AG09319 (cell line): ENCODE measurements around the gene SERP2.

ENCODE experiments used
- DNase-seq: peaks from one replicate; pipeline ENCODE4 v3.0.0-alpha.2; 2010; ENCODE audit warnings: low read depth; ENCODE audit errors: extremely low read depth
- TF ChIP-seq, protein P1 (sequence below): IDR thresholded peaks from 2 replicates; pipeline ENCODE4 v1.5.1; 2011; ENCODE audit warnings: low read depth, mild to moderate bottlenecking, inconsistent platforms, low read length, moderate library complexity

Gene SERP2

DNA sequence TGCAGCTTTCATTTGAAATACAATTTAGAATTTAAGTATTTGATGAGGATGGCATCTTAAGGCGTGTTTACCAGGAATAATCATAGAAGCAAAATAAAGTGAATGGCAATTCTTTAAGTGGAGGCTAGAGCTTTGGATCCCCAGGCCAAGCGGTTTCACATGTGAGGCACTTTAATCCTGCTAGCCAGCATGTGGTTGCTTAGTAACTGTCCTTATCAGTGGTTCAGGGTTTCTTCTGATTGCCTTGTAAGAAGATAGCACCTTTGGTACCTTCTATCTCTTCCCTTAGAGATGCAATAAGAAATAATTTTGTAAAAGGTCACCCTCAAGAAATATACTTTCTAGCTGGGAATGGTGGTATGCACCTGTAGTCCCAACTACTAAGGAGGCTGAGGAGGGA, 38.9 kb upstream of the SERP2 start:
- TF ChIP-seq, protein P1, sequence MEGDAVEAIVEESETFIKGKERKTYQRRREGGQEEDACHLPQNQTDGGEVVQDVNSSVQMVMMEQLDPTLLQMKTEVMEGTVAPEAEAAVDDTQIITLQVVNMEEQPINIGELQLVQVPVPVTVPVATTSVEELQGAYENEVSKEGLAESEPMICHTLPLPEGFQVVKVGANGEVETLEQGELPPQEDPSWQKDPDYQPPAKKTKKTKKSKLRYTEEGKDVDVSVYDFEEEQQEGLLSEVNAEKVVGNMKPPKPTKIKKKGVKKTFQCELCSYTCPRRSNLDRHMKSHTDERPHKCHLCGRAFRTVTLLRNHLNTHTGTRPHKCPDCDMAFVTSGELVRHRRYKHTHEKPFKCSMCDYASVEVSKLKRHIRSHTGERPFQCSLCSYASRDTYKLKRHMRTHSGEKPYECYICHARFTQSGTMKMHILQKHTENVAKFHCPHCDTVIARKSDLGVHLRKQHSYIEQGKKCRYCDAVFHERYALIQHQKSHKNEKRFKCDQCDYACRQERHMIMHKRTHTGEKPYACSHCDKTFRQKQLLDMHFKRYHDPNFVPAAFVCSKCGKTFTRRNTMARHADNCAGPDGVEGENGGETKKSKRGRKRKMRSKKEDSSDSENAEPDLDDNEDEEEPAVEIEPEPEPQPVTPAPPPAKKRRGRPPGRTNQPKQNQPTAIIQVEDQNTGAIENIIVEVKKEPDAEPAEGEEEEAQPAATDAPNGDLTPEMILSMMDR: no peak
- no peak for DNase-seq

DNA sequence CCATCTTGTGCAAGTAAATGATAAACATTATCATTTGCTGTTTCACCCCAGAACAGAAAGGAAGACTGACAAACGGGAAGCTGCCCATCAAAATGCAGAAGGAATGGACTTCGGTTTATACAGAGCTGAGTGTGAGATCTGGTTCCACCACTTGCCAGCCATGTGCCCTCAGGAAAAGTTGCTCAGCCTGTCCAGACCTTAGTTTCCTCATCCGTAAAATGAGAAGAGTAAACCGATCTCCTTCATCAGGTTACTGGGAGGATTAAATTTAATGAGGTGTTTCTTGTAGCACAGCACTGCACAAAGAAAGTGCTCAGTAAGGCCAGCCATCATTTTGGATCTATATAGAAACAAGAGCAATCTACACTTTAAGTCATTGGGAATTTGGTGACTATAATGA, 36.7 kb upstream of the SERP2 start:
- TF ChIP-seq, protein P1: no peak
- no peak for DNase-seq

DNA sequence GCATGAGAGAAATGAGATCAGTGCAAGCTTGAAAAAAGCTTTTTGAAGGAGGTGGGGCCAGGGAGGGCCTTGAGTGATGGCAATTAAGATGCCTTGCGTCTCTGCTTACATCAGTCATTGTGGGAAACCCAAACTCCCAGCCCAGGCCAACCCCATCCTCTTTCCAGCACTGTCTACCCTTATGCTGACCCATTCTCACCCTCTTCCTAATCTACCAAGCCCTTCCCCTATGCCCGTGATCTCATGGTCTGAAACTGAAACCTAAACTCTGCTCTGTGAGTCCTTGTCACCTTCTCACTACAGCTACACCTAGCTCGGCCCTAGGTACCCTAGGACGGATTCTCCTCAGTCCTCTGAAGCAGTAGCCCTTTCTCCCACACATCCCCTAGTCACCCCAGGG, 36.0 kb upstream of the SERP2 start:
- no peak for DNase-seq
- TF ChIP-seq, protein P1: no peak

DNA sequence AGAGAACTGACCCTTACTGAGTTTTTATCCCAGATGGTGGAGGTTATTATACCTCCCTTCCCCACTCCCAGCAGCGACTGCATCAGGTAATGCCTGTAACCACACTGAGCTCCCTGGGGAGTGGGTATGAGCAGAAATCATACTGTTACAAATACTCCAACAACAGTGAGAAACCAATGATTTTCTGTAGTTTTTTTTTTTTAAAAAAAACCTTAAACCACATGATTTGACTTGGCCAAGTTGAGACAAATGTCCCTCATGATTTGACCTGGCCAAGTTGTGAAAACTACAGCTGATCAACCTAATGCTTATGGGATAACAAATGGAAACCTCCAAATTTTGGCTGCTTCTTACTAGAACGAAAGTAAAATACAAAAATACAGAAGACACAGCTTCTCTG, 33.1 kb upstream of the SERP2 start:
- DNase-seq: no peak
- TF ChIP-seq, protein P1: no peak

DNA sequence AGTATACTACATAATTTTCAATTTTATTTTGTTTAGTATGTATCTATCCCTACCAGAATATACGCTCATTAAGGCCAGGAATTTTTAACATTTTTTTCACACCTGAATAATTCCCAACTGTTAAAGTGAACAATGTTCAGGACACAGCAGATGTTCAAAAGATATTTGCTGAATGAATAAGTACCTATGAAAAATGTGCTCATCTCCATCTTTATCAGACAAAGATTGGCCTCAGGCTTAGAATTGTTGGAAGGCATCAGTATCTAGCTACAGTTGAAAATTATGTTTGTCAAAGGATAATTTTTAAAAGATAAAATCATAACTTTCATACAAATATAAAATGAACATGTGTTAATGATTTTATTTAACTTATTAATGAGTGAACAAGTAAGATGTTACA, 30.9 kb upstream of the SERP2 start:
- TF ChIP-seq, protein P1: no peak
- no peak for DNase-seq

DNA sequence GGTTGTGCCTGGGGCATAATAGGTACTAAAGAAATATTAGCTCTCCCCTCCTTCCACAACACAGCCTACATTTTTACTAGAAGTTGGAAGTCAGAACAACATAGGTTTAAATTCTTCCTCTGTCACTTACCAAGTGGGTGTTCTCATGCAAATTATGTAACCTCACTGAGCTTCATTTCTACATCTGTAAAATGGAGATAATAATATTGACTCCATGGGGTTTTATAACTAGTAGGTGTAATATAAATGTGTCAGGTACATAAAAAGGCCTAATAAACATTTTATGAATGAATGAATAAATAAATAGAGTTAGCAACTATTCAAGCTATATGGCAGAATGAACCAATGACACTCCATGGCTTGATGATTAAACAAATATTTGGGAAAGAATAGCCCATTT, 27.1 kb upstream of the SERP2 start:
- TF ChIP-seq, protein P1: no peak
- DNase-seq: no peak

DNA sequence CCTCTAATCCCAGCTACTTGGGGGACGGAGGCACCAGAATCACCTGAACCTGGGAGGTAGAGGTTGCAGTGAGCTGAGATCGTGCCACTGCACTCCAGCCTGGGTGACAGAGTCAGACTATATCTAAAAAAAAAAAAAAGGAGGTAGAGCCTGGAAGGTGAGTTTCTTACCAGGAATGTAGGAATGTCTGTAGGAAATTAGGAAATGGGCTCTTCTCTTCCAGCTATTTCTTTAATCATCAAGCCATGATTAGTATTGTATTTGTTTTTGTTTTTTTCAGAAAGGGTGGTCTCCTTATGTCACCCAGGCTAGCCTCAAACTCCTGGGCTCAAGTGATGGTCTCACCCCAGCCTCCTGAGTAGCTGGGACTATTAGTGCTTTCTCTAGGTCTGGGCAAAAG, 26.3 kb upstream of the SERP2 start:
- DNase-seq: no peak
- TF ChIP-seq, protein P1: no peak
